Memory B cell (primary cell): ENCODE results near the gene SRGAP3.

Experiments used
- ATAC-seq: fragments of 150-1000 bp; cut with Tn5 transposase; 2 replicates; pipeline ENCODE4 v1.10.0; 2021; ENCODE audit warnings: low read depth, mild to moderate bottlenecking, moderate library complexity
- DNase-seq, 2 donors: peaks; one replicate each; pipeline ENCODE4 v3.0.0; 2022; ENCODE audit warnings: low spot score in 2 of 2
- H3K27ac Mint-ChIP-seq: one replicate; pipeline ENCODE4 v1.8.0; 2022; ENCODE audit warnings: mild to moderate bottlenecking, moderate library complexity, mixed read lengths
- H3K27me3 Mint-ChIP-seq: one replicate; pipeline ENCODE4 v1.8.0; 2022; ENCODE audit warnings: mixed read lengths
- H3K36me3 Mint-ChIP-seq: one replicate; pipeline ENCODE4 v1.8.0; 2022; ENCODE audit warnings: mild to moderate bottlenecking, mixed read lengths
- H3K4me1 Mint-ChIP-seq: one replicate; pipeline ENCODE4 v1.8.0; 2022; ENCODE audit warnings: mixed read lengths
- H3K4me3 Mint-ChIP-seq: one replicate; pipeline ENCODE4 v1.8.0; 2022; ENCODE audit warnings: mild to moderate bottlenecking, moderate library complexity, mixed read lengths
- H3K9me3 Mint-ChIP-seq: one replicate; pipeline ENCODE4 v1.8.0; 2022; ENCODE audit warnings: mixed read lengths

SRGAP3 gene

GRCh38 chr3:8962226-8962861, 287.1 kb downstream of the SRGAP3 start:
- Mint-ChIP-seq H3K4me3 (peak overlapping the region; percentile 90), H3K27me3 (peaks cover under 1% of the 10 kb centered on the region), H3K4me1 (peaks cover 13% of the 10 kb centered on the region), H3K9me3 (no peaks in the 10 kb centered on the region), H3K27ac (peak overlapping the region; percentile 97), H3K36me3 (peaks cover 2% of the 10 kb centered on the region)
- DNase-seq (no peak), ATAC-seq (no peak)

- no peak for DNase-seq
- Mint-ChIP-seq H3K27ac (no peak overlapping the region), H3K4me1 (peaks cover 21% of the 10 kb centered on the region), H3K4me3 (no peak overlapping the region), H3K27me3 (no peaks in the 10 kb centered on the region), H3K9me3 (no peaks in the 10 kb centered on the region), H3K36me3 (peaks cover 7% of the 10 kb centered on the region)
- ATAC-seq, result peak; percentile 8
Observed at GRCh38 chr3:8959668-8960067, 289.8 kb downstream of the SRGAP3 start.

GRCh38 chr3:8954938-8955763, 294.3 kb downstream of the SRGAP3 start:
- peak overlapping the region; percentile 68 for H3K27ac Mint-ChIP-seq

GRCh38 chr3:8953313-8953712, 296.1 kb downstream of the SRGAP3 start:
- H3K9me3 Mint-ChIP-seq, result no peaks in the 10 kb centered on the region
- ATAC-seq, result no peak
- no peak for DNase-seq
- no peak overlapping the region for H3K4me3 Mint-ChIP-seq
- peaks cover 14% of the 10 kb centered on the region for H3K4me1 Mint-ChIP-seq
- no peak overlapping the region for H3K27ac Mint-ChIP-seq
- H3K36me3 Mint-ChIP-seq, result peaks cover 11% of the 10 kb centered on the region
- H3K27me3 Mint-ChIP-seq, result no peaks in the 10 kb centered on the region

More at GRCh38 chr3:8954938-8955763, 294.3 kb downstream of the SRGAP3 start:
- peak; percentile 92 for ATAC-seq
- no peaks in the 10 kb centered on the region for H3K9me3 Mint-ChIP-seq
- H3K4me1 Mint-ChIP-seq, result peaks cover 18% of the 10 kb centered on the region
- peaks cover 11% of the 10 kb centered on the region for H3K36me3 Mint-ChIP-seq
- no peaks in the 10 kb centered on the region for H3K27me3 Mint-ChIP-seq
- no peak overlapping the region for H3K4me3 Mint-ChIP-seq
- DNase-seq, result peak in 1 of 2 donors; percentile 8

GRCh38 chr3:8952130-8952529, 297.3 kb downstream of the SRGAP3 start:
- Mint-ChIP-seq H3K9me3 (no peaks in the 10 kb centered on the region), H3K36me3 (peaks cover 10% of the 10 kb centered on the region), H3K4me3 (no peak overlapping the region), H3K4me1 (peaks cover 14% of the 10 kb centered on the region), H3K27ac (no peak overlapping the region), H3K27me3 (no peaks in the 10 kb centered on the region)
- no peak for ATAC-seq
- no peak for DNase-seq

- no peak overlapping the region for H3K4me3 Mint-ChIP-seq
- no peak for DNase-seq
- no peak for ATAC-seq
- H3K9me3 Mint-ChIP-seq, result peaks cover 12% of the 10 kb centered on the region
- H3K27ac Mint-ChIP-seq, result no peak overlapping the region
- no peaks in the 10 kb centered on the region for H3K4me1 Mint-ChIP-seq
- no peaks in the 10 kb centered on the region for H3K27me3 Mint-ChIP-seq
- H3K36me3 Mint-ChIP-seq, result peaks cover 39% of the 10 kb centered on the region
Observed at GRCh38 chr3:8945890-8946600, 303.4 kb downstream of the SRGAP3 start.

GRCh38 chr3:8942746-8943488, 306.5 kb downstream of the SRGAP3 start:
- ATAC-seq (no peak), DNase-seq (no peak)
- Mint-ChIP-seq H3K4me1 (no peaks in the 10 kb centered on the region), H3K27me3 (no peaks in the 10 kb centered on the region), H3K36me3 (peaks cover 46% of the 10 kb centered on the region), H3K9me3 (peaks cover 12% of the 10 kb centered on the region), H3K4me3 (no peak overlapping the region), H3K27ac (no peak overlapping the region)

- DNase-seq, result no peak
- Mint-ChIP-seq H3K27ac (no peak overlapping the region), H3K36me3 (peaks cover 44% of the 10 kb centered on the region), H3K4me3 (no peak overlapping the region), H3K27me3 (no peaks in the 10 kb centered on the region), H3K4me1 (no peaks in the 10 kb centered on the region), H3K9me3 (peaks cover 12% of the 10 kb centered on the region)
- ATAC-seq, result no peak
Observed at GRCh38 chr3:8942115-8942514, 307.3 kb downstream of the SRGAP3 start.

GRCh38 chr3:8938021-8938420, 311.4 kb downstream of the SRGAP3 start:
- H3K27ac Mint-ChIP-seq, result no peak overlapping the region
- H3K4me3 Mint-ChIP-seq, result no peak overlapping the region
- ATAC-seq (peak; percentile 35), DNase-seq (no peak)
- H3K27me3 Mint-ChIP-seq, result no peaks in the 10 kb centered on the region
- peaks cover 4% of the 10 kb centered on the region for H3K9me3 Mint-ChIP-seq
- H3K36me3 Mint-ChIP-seq, result peaks cover 27% of the 10 kb centered on the region
- no peaks in the 10 kb centered on the region for H3K4me1 Mint-ChIP-seq

GRCh38 chr3:8937064-8938020, 312.1 kb downstream of the SRGAP3 start:
- Mint-ChIP-seq H3K27me3 (no peaks in the 10 kb centered on the region), H3K27ac (no peak overlapping the region), H3K36me3 (peaks cover 21% of the 10 kb centered on the region), H3K4me3 (no peak overlapping the region), H3K9me3 (no peaks in the 10 kb centered on the region), H3K4me1 (no peaks in the 10 kb centered on the region)
- ATAC-seq, result no peak
- no peak for DNase-seq

GRCh38 chr3:8932507-8932906, 316.9 kb downstream of the SRGAP3 start:
- H3K27me3 Mint-ChIP-seq, result no peaks in the 10 kb centered on the region
- no peak for ATAC-seq
- H3K4me1 Mint-ChIP-seq, result no peaks in the 10 kb centered on the region

GRCh38 chr3:8931342-8931741, 318.1 kb downstream of the SRGAP3 start:
- Mint-ChIP-seq H3K9me3 (no peaks in the 10 kb centered on the region), H3K4me3 (no peak overlapping the region), H3K4me1 (no peaks in the 10 kb centered on the region), H3K27me3 (no peaks in the 10 kb centered on the region), H3K27ac (no peak overlapping the region), H3K36me3 (peaks cover 10% of the 10 kb centered on the region)
- DNase-seq (no peak), ATAC-seq (no peak)

More at GRCh38 chr3:8932507-8932906, 316.9 kb downstream of the SRGAP3 start:
- H3K27ac Mint-ChIP-seq, result no peak overlapping the region
- DNase-seq, result no peak
- H3K9me3 Mint-ChIP-seq, result no peaks in the 10 kb centered on the region
- H3K36me3 Mint-ChIP-seq, result peaks cover 9% of the 10 kb centered on the region
- H3K4me3 Mint-ChIP-seq, result no peak overlapping the region
